Endothelial cell (in vitro differentiated cells): ENCODE results near the gene UBE2F. TPM values are rescaled to one million over a fixed set of nuclear protein-coding genes. Genes with fewer than 3 reads are reported as not detected.

Experiments
- DNase-seq: peaks from one replicate; pipeline ENCODE4 v3.0.0; 2021; ENCODE audit warnings: low spot score
- H3K27ac Mint-ChIP-seq: one replicate; pipeline ENCODE4 v1.8.0; 2021; ENCODE audit warnings: mixed read lengths, inconsistent platforms; ENCODE audit not compliant: unreplicated experiment
- H3K27me3 Mint-ChIP-seq: one replicate; pipeline ENCODE4 v1.8.0; 2021; ENCODE audit warnings: mild to moderate bottlenecking, moderate library complexity, mixed read lengths, inconsistent platforms; ENCODE audit not compliant: unreplicated experiment
- H3K36me3 Mint-ChIP-seq: one replicate; pipeline ENCODE4 v1.8.0; 2021; ENCODE audit warnings: mild to moderate bottlenecking, low read depth, mixed read lengths, inconsistent platforms; ENCODE audit not compliant: unreplicated experiment
- H3K4me1 Mint-ChIP-seq: one replicate; pipeline ENCODE4 v1.8.0; 2021; ENCODE audit warnings: mild to moderate bottlenecking, mixed read lengths, inconsistent platforms; ENCODE audit not compliant: unreplicated experiment
- H3K4me3 Mint-ChIP-seq: one replicate; pipeline ENCODE4 v1.8.0; 2021; ENCODE audit warnings: mild to moderate bottlenecking, mixed read lengths, inconsistent platforms; ENCODE audit not compliant: unreplicated experiment
- H3K9me3 Mint-ChIP-seq: one replicate; pipeline ENCODE4 v1.8.0; 2021; ENCODE audit warnings: mixed read lengths, inconsistent platforms; ENCODE audit not compliant: unreplicated experiment
- CTCF ChIP-seq: fragments of 200-600 bp; sonication (generic); IDR thresholded peaks from one replicate; pipeline ENCODE4 v1.5.0; 2021; ENCODE audit warnings: antibody characterized with exemption; ENCODE audit not compliant: unreplicated experiment
- total RNA-seq: library from RNA; stranded (reverse); fragmentation: NEBNext Ultra II Directional; extraction: Animal tissue kit (Norgen Biotek cat#: 25700); gene quantifications from one replicate; pipeline ENCODE4 v1.2.1, GENCODE V29; 2021; ENCODE audit not compliant: unreplicated experiment

UBE2F gene
- total RNA-seq, 1 donor from 2014 or later, result 107 TPM

GRCh38 chr2:237935740-237936452 is 30.9 kb upstream of the UBE2F start:
- no peak overlapping the region for H3K27ac Mint-ChIP-seq
- TF ChIP-seq CTCF, result no peak
- DNase-seq, result no peak
- peaks cover 28% of the 10 kb centered on the region for H3K4me1 Mint-ChIP-seq
- H3K27me3 Mint-ChIP-seq, result peaks cover 5% of the 10 kb centered on the region
- no peaks in the 10 kb centered on the region for H3K9me3 Mint-ChIP-seq
- no peaks in the 10 kb centered on the region for H3K36me3 Mint-ChIP-seq
- H3K4me3 Mint-ChIP-seq, result no peak overlapping the region

- H3K4me1 Mint-ChIP-seq, result peaks cover 55% of the 10 kb centered on the region
- peaks cover 8% of the 10 kb centered on the region for H3K27me3 Mint-ChIP-seq
- H3K27ac Mint-ChIP-seq, result peak overlapping the region; percentile 67
- peaks cover 8% of the 10 kb centered on the region for H3K36me3 Mint-ChIP-seq
- peaks cover 5% of the 10 kb centered on the region for H3K9me3 Mint-ChIP-seq
- DNase-seq, result no peak
- no peak for TF ChIP-seq CTCF
- no peak overlapping the region for H3K4me3 Mint-ChIP-seq
Observed at GRCh38 chr2:237939251-237939650, 27.6 kb upstream of the UBE2F start.

- DNase-seq, result no peak
- no peak for TF ChIP-seq CTCF
- peak overlapping the region; percentile 99 for H3K27ac Mint-ChIP-seq
- H3K9me3 Mint-ChIP-seq, result peaks cover 8% of the 10 kb centered on the region
- H3K4me1 Mint-ChIP-seq, result peaks cover 52% of the 10 kb centered on the region
- peaks cover 10% of the 10 kb centered on the region for H3K27me3 Mint-ChIP-seq
- peaks cover 15% of the 10 kb centered on the region for H3K36me3 Mint-ChIP-seq
- no peak overlapping the region for H3K4me3 Mint-ChIP-seq
Observed at GRCh38 chr2:237940828-237941227, 26.0 kb upstream of the UBE2F start.

GRCh38 chr2:237941239-237941638 is 25.6 kb upstream of the UBE2F start:
- Mint-ChIP-seq H3K4me1 (peaks cover 48% of the 10 kb centered on the region), H3K36me3 (peaks cover 16% of the 10 kb centered on the region), H3K27ac (peak overlapping the region; percentile 99), H3K27me3 (peaks cover 10% of the 10 kb centered on the region), H3K9me3 (peaks cover 8% of the 10 kb centered on the region), H3K4me3 (no peak overlapping the region)
- TF ChIP-seq CTCF, result no peak
- DNase-seq, result no peak

GRCh38 chr2:237942513-237942899 is 24.3 kb upstream of the UBE2F start:
- H3K9me3 Mint-ChIP-seq, result peaks cover 8% of the 10 kb centered on the region
- peaks cover 10% of the 10 kb centered on the region for H3K27me3 Mint-ChIP-seq
- H3K36me3 Mint-ChIP-seq, result peaks cover 22% of the 10 kb centered on the region

More at GRCh38 chr2:237942513-237942899, 24.3 kb upstream of the UBE2F start:
- peak overlapping the region; percentile 99 for H3K27ac Mint-ChIP-seq
- H3K4me3 Mint-ChIP-seq, result peak overlapping the region; percentile 47
- TF ChIP-seq CTCF, result no peak
- H3K4me1 Mint-ChIP-seq, result peaks cover 48% of the 10 kb centered on the region
- no peak for DNase-seq
